Sigmoid colon (tissue), 7 donors: ENCODE data around the gene TCF7L2. TPM values are rescaled to one million over a fixed set of nuclear protein-coding genes. Genes with fewer than 3 reads are reported as not detected.

ENCODE experiments used
- DNase-seq: peaks from one replicate; pipeline ENCODE4 v3.0.0-alpha.2; 2019
- H3K27ac ChIP-seq, 4 donors: fragments of 200-600 bp; sonication (generic); one replicate each; pipeline ENCODE4 v1.5.1; 2016 to 2019; ENCODE audit warnings: mild to moderate bottlenecking in 1 of 4
- H3K27me3 ChIP-seq, 3 donors: fragments of 200-600 bp; sonication (generic); one replicate each; pipeline ENCODE4 v1.5.1; 2019; ENCODE audit warnings: mild to moderate bottlenecking in 1 of 3
- H3K36me3 ChIP-seq, 4 donors: fragments of 200-600 bp; sonication (generic); one replicate each; pipeline ENCODE4 v1.5.1; 2016 to 2019
- H3K4me1 ChIP-seq, 4 donors: fragments of 200-600 bp; sonication (generic); one replicate each; pipeline ENCODE4 v1.5.1; 2017 to 2019
- H3K4me3 ChIP-seq, 4 donors: fragments of 200-600 bp; sonication (generic); one replicate each; pipeline ENCODE4 v1.5.1; 2017 to 2019; ENCODE audit warnings: mild to moderate bottlenecking in 2 of 4, moderate library complexity in 1 of 4
- H3K9me3 ChIP-seq, 4 donors: fragments of 200-600 bp in 3 of 4; sonication (generic) in 3 of 4; one replicate each; pipeline versions ENCODE4 v1.5.1 to v1.6.1; 2013 to 2019
- CTCF ChIP-seq, 4 experiments: fragments of 450-650 bp in 3 of 4; fragments of 200-600 bp in 1 of 4; IDR thresholded peaks; one replicate each; pipeline ENCODE4 v1.5.1; 2016 to 2019; ENCODE audit warnings: antibody characterized with exemption in 4 of 4, mild to moderate bottlenecking in 3 of 4, moderate library complexity in 2 of 4
- EP300 ChIP-seq, 4 donors: sonication (generic); formaldehyde crosslinking; IDR thresholded peaks; one replicate each; pipeline ENCODE4 v1.6.1; 2017; ENCODE audit warnings: antibody characterized with exemption in 4 of 4
- POLR2A ChIP-seq, 2 donors: fragments of 450-650 bp; IDR thresholded peaks; one replicate each; pipeline ENCODE4 v1.6.1; 2016; ENCODE audit warnings: antibody characterized with exemption in 2 of 2, mild to moderate bottlenecking in 2 of 2, moderate library complexity in 2 of 2
- POLR2AphosphoS5 ChIP-seq, 4 donors: sonication (generic); formaldehyde crosslinking; IDR thresholded peaks; one replicate each; pipeline ENCODE4 v1.6.1; 2017; ENCODE audit warnings: antibody characterized with exemption in 4 of 4
- WGBS, 2 donors: extraction: QIAGEN DNeasy Blood & Tissue Kit; methylation state at CpG; one replicate each; pipeline ENCODE4 v1.1.7; 2013; 5-methylcytosine and 5-hydroxymethylcytosine counted together
- intact Hi-C: fragments of 100-400 bp; cut with DNase I; formaldehyde crosslinking; loops from one replicate; pipeline ENCODE4 v1.15.1; 2023
- polyA plus RNA-seq, 3 donors: library from polyadenylated mRNA; stranded (reverse); fragments of 200-250 nt; gene quantifications; one replicate each; pipeline ENCODE4 v1.2.3, GENCODE V29; 2013
- total RNA-seq, 4 donors: library from RNA; depleted of rRNA; stranded (reverse); fragments of >200 nt; gene quantifications; one replicate each; pipeline ENCODE4 v1.1.0, GENCODE V29; 2016
- donor health status: healthy with polysubstance abuse.
- donor health status: Bipolar disorder and iron deficiency.
- donor health status: healthy.

Gene TCF7L2
- total and polyA plus RNA-seq, 7 donors: 15.3 to 40.4 (median 30.0) TPM

DNA sequence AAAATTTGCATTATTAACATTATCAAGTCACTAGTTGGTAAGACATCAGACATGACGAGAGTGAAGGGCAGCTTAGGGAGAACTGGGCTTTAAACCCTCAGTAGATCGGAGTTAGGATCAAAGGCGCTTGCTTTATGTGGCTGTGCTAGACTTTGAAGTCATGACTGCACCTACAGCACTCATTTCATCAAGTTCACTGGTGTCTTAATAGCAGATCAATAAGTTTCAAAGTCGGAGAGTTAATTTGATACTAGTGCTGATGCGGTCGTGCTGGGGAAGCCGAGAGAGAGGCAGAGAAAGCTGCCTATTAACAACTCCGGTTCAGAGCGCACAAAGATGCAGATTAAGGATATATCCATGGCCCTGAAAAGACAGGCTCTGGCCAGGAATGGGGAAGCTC is 172.9 kb downstream of the TCF7L2 start:
- Histone ChIP-seq H3K4me3 (no peak overlapping the region), H3K27me3 (no peaks in the 10 kb centered on the region), H3K36me3 (no peaks in the 10 kb centered on the region), H3K9me3 (no peaks in the 10 kb centered on the region), H3K27ac (no peak overlapping the region), H3K4me1 (peaks cover 0 to 13% (median 10%) of the 10 kb centered on the region in 4 donors)
- no peak for DNase-seq
- 94 to 97% methylated on average over 9 of the region's 9 CpGs for WGBS, 2 donors
- TF ChIP-seq EP300 (IDR thresholded peaks at IDR 0.05): no peak
- no peak for TF ChIP-seq POLR2A (IDR thresholded peaks at IDR 0.05)
- TF ChIP-seq CTCF (IDR thresholded peaks at IDR 0.05): no peak
- no peak for TF ChIP-seq POLR2AphosphoS5 (IDR thresholded peaks at IDR 0.05)
- intact Hi-C loops: loop anchor here (10.0 kb wide), 1 partner anchor 402 kb away; no protein-coding TSS in a partner anchor

GRCh38 chr10:113124724-113125123 is 174.7 kb downstream of the TCF7L2 start:
- no peaks in the 10 kb centered on the region for H3K27me3 ChIP-seq
- H3K9me3 ChIP-seq: no peaks in the 10 kb centered on the region
- no peak overlapping the region for H3K27ac ChIP-seq
- DNase-seq: no peak
- H3K4me1 ChIP-seq: peaks cover 0 to 23% (median 17%) of the 10 kb centered on the region in 4 donors
- WGBS, 2 donors: 93 to 94% methylated on average over 11 of the region's 11 CpGs
- TF ChIP-seq POLR2A (IDR thresholded peaks at IDR 0.05) (no peak), CTCF (IDR thresholded peaks at IDR 0.05) (no peak), EP300 (IDR thresholded peaks at IDR 0.05) (no peak), POLR2AphosphoS5 (IDR thresholded peaks at IDR 0.05) (no peak)
- H3K36me3 ChIP-seq: no peaks in the 10 kb centered on the region
- H3K4me3 ChIP-seq: no peak overlapping the region
- intact Hi-C loops: loop anchor here (5.0 to 10.0 kb wide), 3 partner anchors 400 to 557 kb away; no protein-coding TSS in a partner anchor

DNA sequence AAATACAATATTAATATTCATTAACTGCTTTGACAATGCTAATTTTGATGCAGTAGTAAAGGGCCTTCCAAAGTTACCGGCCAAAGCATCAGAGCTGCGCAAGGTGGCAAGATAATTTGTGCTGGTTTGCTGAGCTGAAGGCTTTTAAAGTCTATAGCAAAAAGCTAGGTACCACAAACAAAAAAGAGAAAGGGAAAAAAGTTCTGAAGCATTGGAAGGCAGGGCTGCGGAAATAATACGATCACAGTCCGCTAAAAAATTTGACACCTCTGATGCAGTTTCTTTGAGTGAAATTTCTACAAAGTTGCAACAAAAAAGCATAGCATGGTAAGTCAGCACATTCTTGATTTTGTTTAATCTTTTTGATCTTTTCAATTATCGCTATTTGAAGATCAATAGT is 175.6 kb downstream of the TCF7L2 start:
- TF ChIP-seq POLR2AphosphoS5 (IDR thresholded peaks at IDR 0.05) (no peak), EP300 (IDR thresholded peaks at IDR 0.05) (no peak), POLR2A (IDR thresholded peaks at IDR 0.05) (no peak), CTCF (IDR thresholded peaks at IDR 0.05) (no peak)
- H3K9me3 ChIP-seq: no peaks in the 10 kb centered on the region
- peaks cover 0 to 23% (median 17%) of the 10 kb centered on the region in 4 donors for H3K4me1 ChIP-seq
- no peak overlapping the region for H3K27ac ChIP-seq
- no peak for DNase-seq
- WGBS, 2 donors: 95% methylated on average over 6 of the region's 6 CpGs
- intact Hi-C loops: loop anchor here (2.0 to 10.0 kb wide), 4 partner anchors 259 to 558 kb away; no protein-coding TSS in a partner anchor
- H3K4me3 ChIP-seq: no peak overlapping the region
- H3K27me3 ChIP-seq: no peaks in the 10 kb centered on the region
- H3K36me3 ChIP-seq: no peaks in the 10 kb centered on the region

DNA sequence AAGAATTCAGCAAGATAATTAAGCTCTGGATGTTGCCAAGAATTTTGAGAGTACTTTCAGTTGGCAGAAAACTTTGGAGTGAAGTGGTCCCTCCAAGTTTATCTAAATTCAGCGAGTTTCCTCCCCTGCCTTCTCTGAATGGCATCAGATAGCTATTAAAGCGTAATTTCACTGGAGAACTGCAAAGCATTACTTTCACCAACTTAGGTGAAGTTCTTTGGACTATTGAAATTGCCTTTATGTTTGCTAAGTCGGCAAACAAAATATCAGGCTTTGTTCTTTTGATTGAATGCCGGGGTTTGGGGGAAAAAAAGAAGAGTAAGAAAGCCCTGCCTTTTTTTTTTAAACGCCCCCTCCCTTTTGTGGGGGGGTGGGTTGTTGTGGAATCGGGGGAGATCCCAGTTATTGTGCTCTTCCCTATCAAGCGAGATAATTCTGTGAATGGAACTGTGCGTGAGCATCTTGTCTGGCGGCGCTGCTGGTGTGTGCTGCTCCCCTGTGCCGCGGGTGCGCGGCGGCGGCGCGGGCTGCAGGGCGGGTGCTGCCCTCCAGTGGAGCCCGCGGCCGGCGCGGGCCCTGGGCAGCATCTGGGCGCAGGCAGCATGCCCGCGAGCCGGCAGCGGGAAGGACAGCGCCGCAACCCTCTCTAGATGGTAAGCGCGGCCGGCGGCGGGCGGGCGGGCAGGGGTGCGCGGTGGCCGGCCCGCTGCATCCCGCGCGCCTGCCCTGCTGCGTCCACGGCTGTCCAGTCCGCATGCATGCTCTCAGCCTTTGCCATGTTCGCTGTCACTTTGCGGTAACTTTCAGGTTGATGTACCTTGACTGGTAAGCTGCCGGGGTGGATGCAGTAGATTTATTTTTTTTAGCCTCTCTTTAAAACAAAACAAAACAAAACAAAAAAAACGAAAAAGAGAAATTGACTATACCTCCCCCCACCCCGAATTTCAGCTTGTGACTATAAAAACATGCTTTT is 176.5 kb downstream of the TCF7L2 start:
- Histone ChIP-seq H3K4me1 (peaks cover 0 to 23% (median 17%) of the 10 kb centered on the region in 4 donors), H3K27ac (peak overlapping the region in 2 of 4 donors; percentile 11 to 29), H3K4me3 (peak overlapping the region in 3 of 4 donors; percentile 33 to 44 (median 39)), H3K36me3 (no peaks in the 10 kb centered on the region), H3K9me3 (no peaks in the 10 kb centered on the region), H3K27me3 (no peaks in the 10 kb centered on the region)
- WGBS, 2 donors: 5 to 11% methylated on average over 53 of the region's 53 CpGs
- TF ChIP-seq CTCF (IDR thresholded peaks at IDR 0.05) (peak in 1 of 4 experiments; percentile 83), POLR2A (IDR thresholded peaks at IDR 0.05) (no peak)
- DNase-seq: peak; percentile 86
- intact Hi-C loops: loop anchor here (2.0 to 10.0 kb wide), 4 partner anchors 258 to 559 kb away; no protein-coding TSS in a partner anchor
